ENCODE measurements around the gene SPTBN1. TPM values are rescaled to one million over a fixed set of nuclear protein-coding genes. Genes with fewer than 3 reads are reported as not detected.

SPTBN1 gene
- total RNA-seq, 1 experiment from 2014 or later = 171 TPM

GRCh38 chr2:54577035-54577434 lies 120.9 kb downstream of the SPTBN1 start:
- Mint-ChIP-seq H3K4me3 (ENCODE audit: unreplicated experiment) (peak overlapping the region; percentile 57), H3K36me3 (ENCODE audit: insufficient read depth, unreplicated experiment) (peaks cover 12% of the 10 kb centered on the region)

GRCh38 chr2:54577944-54578647 lies 122.0 kb downstream of the SPTBN1 start:
- H3K27me3 Mint-ChIP-seq (ENCODE audit: insufficient read depth, unreplicated experiment) = no peaks in the 10 kb centered on the region
- BruUV-seq (replicated peaks) = no TSS peak
- peaks cover 16% of the 10 kb centered on the region for H3K36me3 Mint-ChIP-seq (ENCODE audit: insufficient read depth, unreplicated experiment)
- DNase-seq (ENCODE audit: unreplicated experiment) = no peak
- no peak overlapping the region for H3K27ac Mint-ChIP-seq (ENCODE audit: low read depth, unreplicated experiment)
- CTCF ChIA-PET = no interaction called here
- intact Hi-C loops (cut with micrococcal nuclease) = no loop called here
- POLR2A ChIA-PET = interaction anchor here (0.7 to 14.1 kb wide), 7 partner anchors 8 to 682 kb away, joined by 3 to 427 read pairs (median 14); no protein-coding TSS in a partner anchor
- no peak for TF ChIP-seq CTCF (IDR thresholded peaks at IDR 0.05; ENCODE audit: unreplicated experiment)
- no peaks in the 10 kb centered on the region for H3K9me3 Mint-ChIP-seq (ENCODE audit: unreplicated experiment)
- H3K4me1 Mint-ChIP-seq (ENCODE audit: insufficient read depth, unreplicated experiment) = peaks cover 58% of the 10 kb centered on the region
- no peak overlapping the region for H3K4me3 Mint-ChIP-seq (ENCODE audit: unreplicated experiment)

More at GRCh38 chr2:54577035-54577434, 120.9 kb downstream of the SPTBN1 start:
- H3K4me1 Mint-ChIP-seq (ENCODE audit: insufficient read depth, unreplicated experiment) = peaks cover 68% of the 10 kb centered on the region
- no TSS peak for BruUV-seq (replicated peaks)
- intact Hi-C loops (cut with micrococcal nuclease) = no loop called here
- peak overlapping the region; percentile 93 for H3K27ac Mint-ChIP-seq (ENCODE audit: low read depth, unreplicated experiment)
- no peaks in the 10 kb centered on the region for H3K27me3 Mint-ChIP-seq (ENCODE audit: insufficient read depth, unreplicated experiment)
- ChIA-PET POLR2A (interaction anchor here (0.6 to 14.1 kb wide), 12 partner anchors 9 to 1201 kb away, joined by 3 to 427 read pairs (median 6); no protein-coding TSS in a partner anchor), CTCF (interaction anchor here (0.6 to 2.4 kb wide), 3 partner anchors 17 to 22 kb away, joined by 3 to 11 read pairs (median 5); no protein-coding TSS in a partner anchor)
- DNase-seq (ENCODE audit: unreplicated experiment) = peak; percentile 66
- no peaks in the 10 kb centered on the region for H3K9me3 Mint-ChIP-seq (ENCODE audit: unreplicated experiment)
- TF ChIP-seq CTCF (IDR thresholded peaks at IDR 0.05; ENCODE audit: unreplicated experiment) = no peak

DNA sequence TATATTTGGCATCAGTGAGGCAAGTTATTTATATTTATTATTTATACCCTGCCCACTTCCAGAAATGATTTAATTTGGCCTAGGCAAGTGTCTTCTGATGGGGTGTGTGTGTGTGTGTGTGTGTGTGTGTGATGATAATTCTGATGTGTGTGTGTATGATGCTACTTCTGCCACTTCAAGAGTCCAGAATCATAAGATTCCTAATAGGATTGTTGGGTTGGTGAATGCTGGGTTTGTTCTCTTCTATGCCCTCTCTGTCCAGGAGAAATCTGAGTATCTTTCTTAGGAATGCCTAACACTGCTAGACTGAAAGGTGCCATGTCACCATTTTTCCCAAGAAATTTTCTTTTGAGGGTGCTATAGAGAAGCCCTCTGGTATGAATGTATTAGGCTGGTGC lies 122.5 kb downstream of the SPTBN1 start:
- Mint-ChIP-seq H3K4me3 (ENCODE audit: unreplicated experiment) (no peak overlapping the region), H3K36me3 (ENCODE audit: insufficient read depth, unreplicated experiment) (peaks cover 10% of the 10 kb centered on the region), H3K27ac (ENCODE audit: low read depth, unreplicated experiment) (no peak overlapping the region), H3K9me3 (ENCODE audit: unreplicated experiment) (no peaks in the 10 kb centered on the region), H3K27me3 (ENCODE audit: insufficient read depth, unreplicated experiment) (no peaks in the 10 kb centered on the region), H3K4me1 (ENCODE audit: insufficient read depth, unreplicated experiment) (peaks cover 55% of the 10 kb centered on the region)
- BruUV-seq (replicated peaks) = no TSS peak
- intact Hi-C loops (cut with micrococcal nuclease) = no loop called here
- ChIA-PET CTCF (no interaction called here), POLR2A (interaction anchor here (0.7 to 14.1 kb wide), 3 partner anchors 10 to 17 kb away, joined by 3 to 427 read pairs (median 7); no protein-coding TSS in a partner anchor)
- TF ChIP-seq CTCF (IDR thresholded peaks at IDR 0.05; ENCODE audit: unreplicated experiment) = no peak
- DNase-seq (ENCODE audit: unreplicated experiment) = no peak

GRCh38 chr2:54579061-54579681 lies 123.0 kb downstream of the SPTBN1 start:
- DNase-seq (ENCODE audit: unreplicated experiment) = no peak
- H3K27me3 Mint-ChIP-seq (ENCODE audit: insufficient read depth, unreplicated experiment) = no peaks in the 10 kb centered on the region
- CTCF ChIA-PET = no interaction called here
- POLR2A ChIA-PET = interaction anchor here (0.7 to 14.1 kb wide), 5 partner anchors 8 to 608 kb away, joined by 3 to 427 read pairs (median 7); partner anchors contain the start of gene PSME4
- intact Hi-C loops (cut with micrococcal nuclease) = no loop called here
- no peaks in the 10 kb centered on the region for H3K9me3 Mint-ChIP-seq (ENCODE audit: unreplicated experiment)
- BruUV-seq (replicated peaks) = no TSS peak
- H3K4me3 Mint-ChIP-seq (ENCODE audit: unreplicated experiment) = no peak overlapping the region
- H3K27ac Mint-ChIP-seq (ENCODE audit: low read depth, unreplicated experiment) = peak overlapping the region; percentile 74
- no peak for TF ChIP-seq CTCF (IDR thresholded peaks at IDR 0.05; ENCODE audit: unreplicated experiment)
- peaks cover 9% of the 10 kb centered on the region for H3K36me3 Mint-ChIP-seq (ENCODE audit: insufficient read depth, unreplicated experiment)
- peaks cover 51% of the 10 kb centered on the region for H3K4me1 Mint-ChIP-seq (ENCODE audit: insufficient read depth, unreplicated experiment)
